ENCODE data around the gene ATP6V1G2. TPM values are rescaled to one million over a fixed set of nuclear protein-coding genes. Genes with fewer than 3 reads are reported as not detected.

The ATP6V1G2 gene
- total RNA-seq, 2 donors from 2014 or later: 1.0 TPM; not detected in 1

- H3K9me3 ChIP-seq: no peaks in the 10 kb centered on the region
- 56 to 61% methylated on average over 11 of the region's 12 CpGs for WGBS, 2 donors
- H3K4me3 ChIP-seq: no peak overlapping the region
- H3K27ac ChIP-seq: no peak overlapping the region
- no peaks in the 10 kb centered on the region for H3K27me3 ChIP-seq
- H3K4me1 ChIP-seq: no peaks in the 10 kb centered on the region
- H3K36me3 ChIP-seq (replicated peaks in 1 of 2; ENCODE audit: insufficient read depth in 1 of 2, low read depth in 2 of 2): no peaks in the 10 kb centered on the region
- ATAC-seq: no peak
- TF ChIP-seq CTCF (IDR thresholded peaks at IDR 0.05) (no peak), POLR2A (IDR thresholded peaks at IDR 0.05) (no peak)
- no peak for DNase-seq
- intact Hi-C loops (cut with DNase I): no loop called here
Measured at GRCh38 chr6:31587791-31588777, 41.7 kb upstream of the ATP6V1G2 start.

DNA sequence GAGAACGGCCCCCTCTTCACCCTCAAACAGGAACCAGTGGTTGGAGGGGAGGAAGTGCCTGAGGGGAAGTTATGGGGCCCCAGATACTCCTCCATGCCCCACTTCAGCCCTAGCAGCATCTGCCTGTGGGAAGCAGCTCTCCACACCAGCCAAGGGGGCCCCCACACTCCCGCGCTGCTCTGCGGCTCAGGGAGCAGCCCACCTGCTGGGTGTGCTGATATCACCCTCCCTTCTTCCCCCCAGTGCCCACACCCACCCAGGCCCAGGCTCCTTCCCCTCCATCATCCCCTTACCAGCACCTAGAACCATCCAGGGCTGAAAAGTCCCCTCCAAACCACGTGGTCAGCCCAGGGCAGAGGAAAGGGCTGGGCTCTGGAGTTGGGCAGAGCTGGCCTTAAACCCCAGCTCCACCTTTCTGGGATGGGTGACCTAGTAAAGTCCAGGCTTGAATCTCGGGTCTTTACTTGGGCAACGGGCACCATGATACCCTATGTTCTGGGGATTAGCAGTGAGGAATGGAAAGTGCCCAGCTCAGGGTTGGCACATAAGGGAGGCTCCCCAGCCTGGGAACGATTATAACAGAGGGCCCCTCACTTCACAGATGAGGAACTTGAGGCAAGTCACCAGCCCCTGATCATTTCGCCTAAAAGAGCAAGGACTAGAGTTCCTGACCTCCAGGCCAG, 40.3 kb upstream of the ATP6V1G2 start:
- H3K9me3 ChIP-seq: no peaks in the 10 kb centered on the region
- no peaks in the 10 kb centered on the region for H3K36me3 ChIP-seq (replicated peaks in 1 of 2; ENCODE audit: insufficient read depth in 1 of 2, low read depth in 2 of 2)
- DNase-seq (peak in 1 of 4 donors; percentile 32), ATAC-seq (no peak)
- TF ChIP-seq CTCF (IDR thresholded peaks at IDR 0.05): no peak
- TF ChIP-seq POLR2A (IDR thresholded peaks at IDR 0.05): no peak
- no peak overlapping the region for H3K4me3 ChIP-seq
- peak overlapping the region in 1 of 4 donors; percentile 22 for H3K27ac ChIP-seq
- WGBS, 2 donors: 37 to 54% methylated on average over 3 to 9 of the region's 9 CpGs
- no peaks in the 10 kb centered on the region for H3K27me3 ChIP-seq
- intact Hi-C loops (cut with DNase I): no loop called here
- H3K4me1 ChIP-seq: peaks cover 8% of the 10 kb centered on the region

DNA sequence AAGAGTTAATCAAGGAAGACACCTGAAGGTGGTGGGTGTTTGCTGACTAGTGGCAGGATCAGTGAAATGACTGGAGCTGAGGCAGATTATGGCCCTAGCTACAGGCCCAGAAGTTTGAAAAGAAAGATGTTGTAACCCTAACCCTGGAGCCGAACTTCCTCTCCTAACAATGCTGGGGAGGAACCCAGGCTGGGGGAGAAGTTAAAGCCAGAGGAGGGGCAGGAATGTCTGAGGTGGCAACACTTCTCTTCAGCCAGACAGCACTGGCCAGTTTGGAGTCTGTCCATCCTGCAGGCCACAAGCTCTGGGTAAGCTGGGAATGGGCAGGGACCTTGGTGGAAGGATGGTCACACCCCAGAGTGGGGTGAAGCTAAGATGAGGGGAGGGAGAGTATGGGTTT, 39.6 kb upstream of the ATP6V1G2 start, which contains the start of gene LST1:
Gene LST1 (plus strand): TSS at position 270 of the 400 bp plus-strand sequence. CDS start 1,023 bp downstream, outside the sequence.
- H3K27me3 ChIP-seq: no peaks in the 10 kb centered on the region
- intact Hi-C loops (cut with DNase I): no loop called here
- WGBS, 2 donors: 53 to 56% methylated on average over 1 of the region's 1 CpG
- H3K4me3 ChIP-seq: no peak within 1 kb of the TSS
- H3K4me1 ChIP-seq: peaks cover 12% of the 10 kb centered on the region
- ATAC-seq (no peak), DNase-seq (peak in 1 of 4 donors; percentile 28)
- no peaks in the 10 kb centered on the region for H3K9me3 ChIP-seq
- TF ChIP-seq POLR2A (IDR thresholded peaks at IDR 0.05) (no peak), CTCF (IDR thresholded peaks at IDR 0.05) (no peak)
- no peaks in the 10 kb centered on the region for H3K36me3 ChIP-seq (replicated peaks in 1 of 2; ENCODE audit: insufficient read depth in 1 of 2, low read depth in 2 of 2)
- peak within 1 kb of the TSS in 1 of 4 donors; percentile 22 for H3K27ac ChIP-seq

DNA sequence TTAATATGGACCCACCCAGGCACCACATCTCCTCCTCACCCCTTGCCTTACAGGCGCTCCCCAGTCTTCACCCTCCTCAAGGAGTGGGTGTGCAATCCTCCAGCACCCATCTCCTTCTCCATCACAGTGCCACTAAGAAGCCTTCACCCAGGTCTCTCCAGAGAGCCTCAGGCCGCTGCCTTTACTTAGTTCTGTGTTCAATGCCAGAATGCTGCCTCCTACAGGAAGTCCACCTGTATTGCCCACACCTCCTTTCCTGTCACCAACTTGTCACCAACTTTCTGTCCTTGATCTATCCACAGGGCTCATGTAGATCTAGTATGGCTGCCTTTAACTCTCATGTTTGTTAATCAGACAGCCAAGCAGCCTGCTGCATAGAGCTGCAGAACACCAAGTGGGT, 39.1 kb upstream of the ATP6V1G2 start:
- H3K4me3 ChIP-seq: no peak overlapping the region
- no peak overlapping the region for H3K27ac ChIP-seq
- H3K4me1 ChIP-seq: peaks cover 15% of the 10 kb centered on the region
- TF ChIP-seq POLR2A (IDR thresholded peaks at IDR 0.05): no peak
- peak in 1 of 7 experiments; percentile 19 for TF ChIP-seq CTCF (IDR thresholded peaks at IDR 0.05)
- H3K9me3 ChIP-seq: no peaks in the 10 kb centered on the region
- intact Hi-C loops (cut with DNase I): no loop called here
- ATAC-seq: no peak
- H3K36me3 ChIP-seq (replicated peaks in 1 of 2; ENCODE audit: insufficient read depth in 1 of 2, low read depth in 2 of 2): no peaks in the 10 kb centered on the region
- WGBS, 2 donors: 48 to 54% methylated on average over 2 of the region's 2 CpGs
- DNase-seq: no peak
- H3K27me3 ChIP-seq: no peaks in the 10 kb centered on the region

All from body of pancreas (tissue), 4 donors.